ENCODE results near the gene USF2.

Gene USF2

GRCh38 chr19:35296644-35297514 lies 28.1 kb downstream of the USF2 start:
- no peaks in the 10 kb centered on the region for H3K36me3 ChIP-seq (replicated peaks; ENCODE audit: low read depth, low read length)
- TF ChIP-seq EZH2phosphoT487 (IDR thresholded peaks at IDR 0.05; ENCODE audit: low read depth) = no peak
- no peak for TF ChIP-seq CTCF (IDR thresholded peaks at IDR 0.05; ENCODE audit: low read depth, low read length)
- no peak overlapping the region for H2AFZ ChIP-seq (ENCODE audit: low read depth, low read length)
- H3K79me2 ChIP-seq (ENCODE audit: low read length) = no peaks in the 10 kb centered on the region
- H3K27ac ChIP-seq (ENCODE audit: low read length) = no peak overlapping the region
- no peak overlapping the region for H3K4me3 ChIP-seq (ENCODE audit: low read length)
- no peak overlapping the region for H3K9ac ChIP-seq (ENCODE audit: low read length)
- no peaks in the 10 kb centered on the region for H4K20me1 ChIP-seq (ENCODE audit: insufficient read depth, low read length)
- H3K4me1 ChIP-seq (ENCODE audit: low read length) = 0 out of 2 replicates have a peak, but pooled peaks cover 4% of the 10 kb centered on the region
- H3K4me2 ChIP-seq (ENCODE audit: low read length) = no peak overlapping the region
- H3K27me3 ChIP-seq (ENCODE audit: low read depth, low read length) = peaks cover 28% of the 10 kb centered on the region
- no peaks in the 10 kb centered on the region for H3K9me3 ChIP-seq (ENCODE audit: insufficient read depth, low read length)

- no peak for TF ChIP-seq EZH2phosphoT487 (IDR thresholded peaks at IDR 0.05; ENCODE audit: low read depth)
- no peak for TF ChIP-seq CTCF (IDR thresholded peaks at IDR 0.05; ENCODE audit: low read depth, low read length)
- Histone ChIP-seq H3K9ac (ENCODE audit: low read length) (no peak overlapping the region), H3K27ac (ENCODE audit: low read length) (no peak overlapping the region), H4K20me1 (ENCODE audit: insufficient read depth, low read length) (no peaks in the 10 kb centered on the region), H3K4me1 (ENCODE audit: low read length) (0 out of 2 replicates have a peak, but pooled peaks cover under 1% of the 10 kb centered on the region), H3K36me3 (replicated peaks; ENCODE audit: low read depth, low read length) (no peaks in the 10 kb centered on the region), H3K9me3 (ENCODE audit: insufficient read depth, low read length) (no peaks in the 10 kb centered on the region), H2AFZ (ENCODE audit: low read depth, low read length) (no peak overlapping the region), H3K4me3 (ENCODE audit: low read length) (no peak overlapping the region), H3K27me3 (ENCODE audit: low read depth, low read length) (peaks cover 22% of the 10 kb centered on the region), H3K79me2 (ENCODE audit: low read length) (no peaks in the 10 kb centered on the region), H3K4me2 (ENCODE audit: low read length) (no peak overlapping the region)
Observed at GRCh38 chr19:35297515-35297848, 28.7 kb downstream of the USF2 start.

- Histone ChIP-seq H3K4me1 (ENCODE audit: low read length) (no peaks in the 10 kb centered on the region), H3K79me2 (ENCODE audit: low read length) (no peaks in the 10 kb centered on the region), H3K9ac (ENCODE audit: low read length) (no peak overlapping the region), H3K9me3 (ENCODE audit: insufficient read depth, low read length) (no peaks in the 10 kb centered on the region), H3K36me3 (replicated peaks; ENCODE audit: low read depth, low read length) (no peaks in the 10 kb centered on the region), H4K20me1 (ENCODE audit: insufficient read depth, low read length) (no peaks in the 10 kb centered on the region), H2AFZ (ENCODE audit: low read depth, low read length) (no peak overlapping the region), H3K27ac (ENCODE audit: low read length) (no peak overlapping the region), H3K4me3 (ENCODE audit: low read length) (no peak overlapping the region), H3K27me3 (ENCODE audit: low read depth, low read length) (peaks cover 17% of the 10 kb centered on the region), H3K4me2 (ENCODE audit: low read length) (no peak overlapping the region)
- TF ChIP-seq CTCF (IDR thresholded peaks at IDR 0.05; ENCODE audit: low read depth, low read length) = no peak
- TF ChIP-seq EZH2phosphoT487 (IDR thresholded peaks at IDR 0.05; ENCODE audit: low read depth) = no peak
Observed at GRCh38 chr19:35297922-35298321, 29.2 kb downstream of the USF2 start.

GRCh38 chr19:35298561-35298972 lies 29.8 kb downstream of the USF2 start:
- Histone ChIP-seq H3K4me1 (ENCODE audit: low read length) (no peaks in the 10 kb centered on the region), H3K9ac (ENCODE audit: low read length) (no peak overlapping the region), H2AFZ (ENCODE audit: low read depth, low read length) (no peak overlapping the region), H3K9me3 (ENCODE audit: insufficient read depth, low read length) (no peaks in the 10 kb centered on the region), H3K4me2 (ENCODE audit: low read length) (no peak overlapping the region), H3K27ac (ENCODE audit: low read length) (no peak overlapping the region), H3K79me2 (ENCODE audit: low read length) (no peaks in the 10 kb centered on the region), H3K27me3 (ENCODE audit: low read depth, low read length) (peaks cover 11% of the 10 kb centered on the region; the same call in 1 of the 2 replicates), H3K36me3 (replicated peaks; ENCODE audit: low read depth, low read length) (no peaks in the 10 kb centered on the region), H3K4me3 (ENCODE audit: low read length) (no peak overlapping the region), H4K20me1 (ENCODE audit: insufficient read depth, low read length) (no peaks in the 10 kb centered on the region)
- TF ChIP-seq EZH2phosphoT487 (IDR thresholded peaks at IDR 0.05; ENCODE audit: low read depth) = no peak
- no peak for TF ChIP-seq CTCF (IDR thresholded peaks at IDR 0.05; ENCODE audit: low read depth, low read length)
